Measurements from ENCODE around the gene COL5A2. TPM values are rescaled to one million over a fixed set of nuclear protein-coding genes. Genes with fewer than 3 reads are reported as not detected.

The COL5A2 gene
- total RNA-seq, 2 donors from 2014 or later: 61.1 to 123 TPM

DNA sequence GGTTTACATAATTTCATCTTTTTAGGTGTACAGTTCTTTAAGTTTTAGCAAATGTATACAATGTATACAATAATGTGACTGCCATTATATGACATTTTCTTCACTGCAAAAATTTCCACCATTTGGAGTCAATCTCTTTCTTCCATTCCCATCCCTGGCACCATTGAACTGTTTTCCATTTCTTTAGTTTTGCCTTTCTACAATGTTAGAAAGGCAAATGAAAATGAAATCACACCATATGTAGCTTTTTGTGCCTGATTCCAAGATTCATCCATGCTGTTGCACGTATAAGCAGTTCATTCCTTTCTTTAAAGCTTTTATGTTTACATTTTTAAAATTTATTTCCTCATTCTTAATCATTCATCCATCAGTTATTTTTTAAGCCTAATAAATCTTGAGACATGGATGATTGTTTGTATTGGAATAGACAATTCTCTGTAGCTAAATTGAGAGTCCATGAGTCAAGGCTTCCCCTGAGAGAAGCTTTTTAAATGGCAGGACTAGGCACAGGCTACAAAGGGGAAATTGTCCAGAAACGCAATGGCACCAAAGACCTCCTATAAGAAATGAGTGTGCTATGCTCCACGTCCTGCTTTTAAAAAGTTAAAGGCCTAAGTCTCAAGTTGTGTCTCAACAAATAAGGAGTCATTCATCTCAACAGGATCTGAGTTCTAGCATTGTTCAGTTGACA is 8.7 kb upstream of the COL5A2 start:
- intact Hi-C loops (cut with DNase I): no loop called here
- no peak for DNase-seq (ENCODE audit: low spot score)

DNA sequence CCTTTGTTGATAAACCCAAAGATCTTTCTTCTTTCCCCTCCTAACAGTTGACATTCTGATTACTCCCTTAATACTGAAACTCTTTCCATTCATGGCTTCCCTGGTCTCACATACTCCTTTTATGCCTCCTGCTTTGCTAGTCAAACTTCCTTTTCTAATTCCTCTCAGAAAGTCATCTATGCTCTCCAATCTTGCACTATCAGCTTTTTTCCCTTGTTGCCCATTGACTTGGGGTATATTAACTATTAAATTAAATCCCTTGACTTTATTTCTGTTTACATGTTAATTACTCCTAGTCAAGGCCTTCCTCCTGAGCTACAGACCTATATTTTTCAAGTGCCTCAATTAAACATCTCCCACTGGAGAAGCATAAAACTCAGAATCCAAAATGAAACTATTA is 3.6 kb upstream of the COL5A2 start:
- intact Hi-C loops (cut with DNase I): no loop called here
- no peak for DNase-seq (ENCODE audit: low spot score)

DNA sequence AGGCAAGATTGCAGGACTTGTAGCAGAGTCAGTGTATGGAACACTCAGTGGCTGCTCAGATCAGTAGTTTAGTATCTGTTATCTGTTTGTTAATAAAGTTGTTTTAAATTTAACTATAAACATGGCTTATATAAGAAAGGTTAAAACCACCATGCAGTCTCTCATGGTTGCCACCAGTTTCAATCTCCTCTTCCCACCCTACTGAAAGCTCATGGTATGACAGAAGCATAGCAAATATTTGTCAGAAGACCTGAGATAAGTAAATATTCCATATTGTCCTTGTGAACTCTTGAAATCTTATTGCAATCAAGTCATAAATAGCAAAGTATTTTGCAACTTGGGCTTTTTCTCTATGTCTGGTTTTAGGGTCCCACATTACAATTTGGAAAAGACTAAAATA is 2.1 kb upstream of the COL5A2 start:
- DNase-seq (ENCODE audit: low spot score): no peak
- intact Hi-C loops (cut with DNase I): no loop called here

DNA sequence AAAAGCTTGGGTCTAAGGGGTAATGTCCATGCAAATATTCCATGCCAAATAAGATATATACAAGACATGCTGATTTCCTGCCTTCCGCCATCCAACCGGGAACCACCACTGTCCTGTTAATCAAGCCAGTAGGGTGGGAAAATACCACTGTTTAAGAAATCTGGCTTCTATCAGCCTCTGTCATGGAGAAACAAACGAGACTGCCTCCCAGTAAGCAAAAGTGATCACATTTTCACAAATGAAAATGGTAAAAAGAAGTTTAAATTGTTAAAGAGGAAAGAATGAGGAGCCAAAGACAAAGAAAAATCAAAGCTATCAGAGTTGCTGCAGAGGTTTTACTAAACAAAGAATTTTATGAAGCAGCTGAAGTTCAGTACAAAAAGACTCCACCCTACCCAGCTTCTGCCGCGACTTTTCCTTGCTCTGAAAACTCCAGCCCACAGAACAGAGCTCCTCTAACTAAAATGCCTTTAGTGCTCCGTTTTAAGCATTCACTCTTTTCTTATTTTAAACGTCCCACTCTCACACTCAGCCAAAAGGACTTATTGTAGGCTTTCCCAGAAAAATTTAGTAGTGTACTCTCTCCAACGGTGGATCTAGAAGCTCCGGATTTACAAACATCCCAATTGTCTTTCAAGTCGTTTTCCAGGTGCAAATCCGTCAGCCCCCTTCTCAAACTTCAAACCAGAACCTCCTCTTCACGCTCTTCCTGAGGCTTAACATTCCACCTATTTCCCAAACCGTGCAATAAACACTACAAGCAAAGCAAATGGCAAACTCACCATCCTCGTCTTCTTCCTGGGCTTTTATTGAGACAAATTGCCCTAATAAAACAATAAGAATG is 613 bp downstream of the COL5A2 start:
- intact Hi-C loops (cut with DNase I): loop anchor here in 1 of 2 donors (10.0 kb wide), 1 partner anchor 54 kb away; no protein-coding TSS in a partner anchor
- DNase-seq (ENCODE audit: low spot score): no peak

DNA sequence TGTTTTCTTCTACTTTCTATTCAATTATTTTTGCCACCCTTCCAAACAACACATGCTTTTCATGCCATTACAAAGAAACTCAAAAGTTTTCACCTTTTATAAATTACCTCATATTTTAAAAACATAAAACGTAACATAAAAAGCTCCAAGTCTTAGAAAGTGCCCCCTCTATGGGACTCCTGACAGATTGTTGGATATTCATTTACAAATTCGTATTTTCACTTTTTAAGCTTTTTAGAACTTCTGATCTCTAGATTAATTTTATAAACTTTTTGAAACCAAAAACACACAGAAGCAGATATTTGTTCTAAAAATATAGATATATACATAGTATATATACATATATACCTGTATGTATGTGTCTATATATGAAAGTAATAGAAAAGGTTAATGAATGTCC is 1.5 kb downstream of the COL5A2 start:
- DNase-seq (ENCODE audit: low spot score): no peak
- intact Hi-C loops (cut with DNase I): loop anchor here in 1 of 2 donors (10.0 kb wide), 1 partner anchor 53 kb away; no protein-coding TSS in a partner anchor

DNA sequence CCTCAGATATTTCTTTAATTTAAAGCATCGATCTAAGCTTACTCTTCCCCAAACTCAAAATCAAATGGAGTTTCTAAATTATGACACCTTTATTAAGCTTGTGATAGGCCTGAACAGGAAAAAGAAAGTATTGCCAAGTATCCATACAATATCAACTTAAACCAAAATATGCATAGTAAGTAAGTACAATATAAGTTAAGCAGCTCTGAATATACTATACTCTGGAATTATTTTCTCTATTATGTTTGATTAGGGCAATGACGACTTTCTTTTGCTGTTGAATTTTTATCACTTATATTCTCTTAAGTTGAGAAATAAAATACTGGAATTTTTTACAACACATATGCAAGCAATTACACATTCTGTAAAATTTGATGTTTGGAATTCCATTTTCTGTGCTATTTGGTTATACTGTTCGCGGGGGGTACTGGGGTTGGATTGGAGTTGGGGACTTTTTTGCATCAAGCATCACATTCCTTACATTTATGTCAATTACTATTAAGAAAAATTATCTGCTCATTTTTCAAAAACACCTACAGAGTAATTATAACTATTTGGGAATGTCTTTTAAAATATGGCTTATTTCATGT is 2.2 kb downstream of the COL5A2 start:
- intact Hi-C loops (cut with DNase I): loop anchor here in 1 of 2 donors (10.0 kb wide), 1 partner anchor 53 kb away; no protein-coding TSS in a partner anchor
- DNase-seq (ENCODE audit: low spot score): no peak

DNA sequence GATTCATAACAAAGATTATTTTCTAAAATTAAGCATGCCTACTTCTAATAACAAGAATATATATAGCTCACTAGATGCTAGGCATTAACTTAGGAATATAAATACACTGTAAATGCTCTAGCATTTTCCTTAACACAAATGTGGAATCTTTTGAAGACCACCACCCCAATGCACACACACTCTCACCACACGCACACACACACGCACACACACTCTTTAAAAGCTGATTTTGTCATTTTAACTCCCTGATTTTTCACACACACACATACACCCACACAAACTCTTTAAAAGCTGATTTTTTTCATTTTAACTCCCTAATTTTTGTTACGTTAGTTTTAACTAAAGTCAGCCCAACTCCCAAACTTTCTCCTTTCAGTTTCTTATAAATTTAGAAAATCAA is 3.0 kb downstream of the COL5A2 start:
- intact Hi-C loops (cut with DNase I): loop anchor here in 1 of 2 donors (10.0 kb wide), 1 partner anchor 52 kb away; no protein-coding TSS in a partner anchor
- DNase-seq (ENCODE audit: low spot score): no peak

DNA sequence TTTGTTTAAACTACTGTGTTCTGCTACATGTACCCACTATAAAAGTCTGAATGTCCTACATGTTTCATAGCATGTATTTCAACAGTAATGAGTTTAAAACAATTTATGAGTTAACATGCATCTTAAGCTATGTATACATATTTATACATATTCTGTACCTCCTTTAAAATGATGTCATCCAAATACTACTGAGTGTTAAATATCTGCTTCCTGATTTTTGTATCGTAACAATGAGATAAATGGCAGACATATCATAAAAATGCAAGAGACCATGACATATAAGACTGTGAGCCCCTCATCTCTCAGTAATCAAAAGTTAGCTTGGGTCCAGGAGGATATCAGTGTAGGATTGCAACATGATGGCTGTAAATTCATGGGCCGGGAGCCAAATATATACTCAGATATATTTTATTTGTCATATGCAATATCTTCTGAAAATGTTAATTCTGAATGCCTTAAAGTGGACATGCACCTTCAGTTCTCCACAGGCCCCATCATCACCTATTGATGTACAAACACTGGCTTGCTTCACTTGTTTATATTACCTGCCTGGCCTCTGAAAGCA is 3.6 kb downstream of the COL5A2 start:
- intact Hi-C loops (cut with DNase I): loop anchor here in 1 of 2 donors (10.0 kb wide), 1 partner anchor 51 kb away; no protein-coding TSS in a partner anchor
- no peak for DNase-seq (ENCODE audit: low spot score)

DNA sequence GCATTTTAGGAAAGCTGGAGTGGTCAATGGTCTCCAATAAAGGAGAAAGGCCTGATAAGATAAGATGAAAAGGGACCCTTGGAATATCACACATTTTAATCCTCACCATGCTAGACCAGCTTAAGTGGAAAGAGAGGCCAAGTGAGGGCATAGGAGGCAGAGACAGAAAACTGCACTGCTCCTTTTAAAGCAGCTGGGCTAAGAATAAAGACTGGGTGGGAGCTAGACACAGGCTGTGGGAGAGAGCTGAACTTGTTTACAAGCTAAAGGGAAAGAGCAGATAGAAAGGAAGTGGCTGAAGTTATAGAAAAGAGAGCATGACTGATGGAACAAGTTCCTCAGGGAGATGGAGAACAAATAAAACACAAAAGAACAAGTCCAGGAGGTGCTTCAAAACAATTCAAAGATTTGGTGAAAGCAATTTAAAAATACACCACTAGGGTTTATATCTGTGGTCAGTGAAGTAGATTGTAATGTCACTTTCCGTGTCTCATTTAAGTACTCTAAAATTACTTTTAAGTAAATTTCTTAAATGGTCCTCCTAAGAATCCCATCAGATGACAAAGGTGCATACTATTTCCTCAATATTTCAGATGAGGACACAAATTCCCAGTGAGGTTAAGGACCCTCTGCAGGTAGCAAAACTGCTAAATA is 7.5 kb downstream of the COL5A2 start:
- intact Hi-C loops (cut with DNase I): loop anchor here in 1 of 2 donors (10.0 kb wide), 1 partner anchor 47 kb away; no protein-coding TSS in a partner anchor
- no peak for DNase-seq (ENCODE audit: low spot score)

DNA sequence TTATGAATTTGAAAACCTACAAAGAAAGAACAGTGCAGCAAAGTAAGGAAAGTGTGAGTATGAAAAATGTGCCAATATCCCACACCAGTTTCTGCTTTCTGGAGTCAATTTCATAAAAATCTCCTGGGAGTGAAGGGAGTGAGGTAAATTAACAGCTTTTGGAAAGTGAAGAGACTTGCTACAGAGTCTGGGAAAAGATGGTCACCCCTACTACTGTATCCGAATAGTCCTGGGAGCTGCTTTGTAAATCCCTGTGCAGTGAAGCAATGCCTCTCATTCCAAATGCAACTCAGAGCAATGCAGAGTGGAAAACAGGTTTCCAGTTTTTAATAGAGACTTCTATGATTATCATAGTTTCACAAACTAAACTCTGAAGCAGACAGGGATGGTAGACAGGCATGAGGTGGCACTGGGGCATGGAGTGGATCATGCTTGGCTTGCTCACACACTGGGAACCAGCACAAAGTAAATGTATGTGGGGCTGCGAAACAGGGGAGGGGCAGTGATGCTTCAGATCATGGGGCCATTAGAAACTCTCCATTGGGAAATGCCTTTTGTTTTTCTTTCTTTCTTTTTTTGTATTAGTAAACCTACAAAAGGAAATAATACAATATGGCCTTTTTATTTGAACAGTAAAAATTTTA is 10.6 kb downstream of the COL5A2 start:
- DNase-seq (ENCODE audit: low spot score): no peak
- intact Hi-C loops (cut with DNase I): no loop called here

DNA sequence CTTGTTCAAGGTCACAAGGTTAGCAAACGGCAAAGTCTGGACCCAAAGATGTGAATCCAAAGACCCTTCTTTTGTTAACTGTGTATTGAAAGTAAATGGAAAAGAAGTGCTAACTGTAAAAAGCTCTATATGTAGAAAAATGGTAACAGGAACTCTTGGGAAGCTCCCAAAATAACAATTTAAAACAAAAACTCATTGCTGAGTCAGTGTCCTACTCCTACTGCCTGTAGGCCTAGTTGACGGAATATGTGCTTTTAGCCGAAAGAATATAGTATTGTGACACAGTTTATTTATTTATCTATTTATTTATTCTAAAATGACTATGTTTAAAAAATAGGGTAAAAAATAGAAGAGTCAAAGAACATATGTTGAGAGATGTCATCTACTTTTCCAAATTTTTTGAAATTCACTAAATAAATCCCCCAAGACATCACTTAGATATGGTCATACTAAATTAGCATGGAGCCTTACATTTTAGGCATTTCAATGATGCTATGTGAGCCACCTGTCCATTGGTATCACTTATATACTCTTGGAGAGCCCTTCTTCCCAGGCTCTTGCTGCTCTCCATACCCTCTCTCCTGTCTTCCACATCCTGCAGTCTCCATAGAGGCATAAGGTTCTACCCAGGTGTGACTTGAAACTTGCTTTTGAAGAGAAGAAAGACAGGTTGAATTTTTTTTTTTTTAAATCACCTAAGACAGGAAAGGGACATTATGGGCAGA is 13.7 kb downstream of the COL5A2 start:
- intact Hi-C loops (cut with DNase I): no loop called here
- DNase-seq (ENCODE audit: low spot score): no peak

DNA sequence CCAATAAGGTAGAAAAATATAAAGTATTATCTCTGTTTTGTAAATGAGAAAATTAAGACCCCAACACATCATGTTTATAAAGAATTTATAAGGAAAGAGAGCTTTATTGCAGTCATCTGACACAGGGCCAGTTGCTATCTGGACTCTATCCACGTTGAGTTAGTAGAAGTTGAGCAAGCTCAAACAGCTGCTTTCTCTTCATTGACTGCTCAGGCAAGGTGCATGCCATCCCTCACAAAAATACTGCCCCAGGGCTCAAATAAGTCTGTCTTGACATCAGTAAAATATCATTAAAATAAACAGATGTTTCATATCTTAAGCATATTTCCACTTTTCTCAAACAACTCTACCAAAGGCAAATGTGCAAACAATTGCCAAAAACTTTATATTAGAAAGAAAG is 14.8 kb downstream of the COL5A2 start:
- intact Hi-C loops (cut with DNase I): no loop called here
- no peak for DNase-seq (ENCODE audit: low spot score)

DNA sequence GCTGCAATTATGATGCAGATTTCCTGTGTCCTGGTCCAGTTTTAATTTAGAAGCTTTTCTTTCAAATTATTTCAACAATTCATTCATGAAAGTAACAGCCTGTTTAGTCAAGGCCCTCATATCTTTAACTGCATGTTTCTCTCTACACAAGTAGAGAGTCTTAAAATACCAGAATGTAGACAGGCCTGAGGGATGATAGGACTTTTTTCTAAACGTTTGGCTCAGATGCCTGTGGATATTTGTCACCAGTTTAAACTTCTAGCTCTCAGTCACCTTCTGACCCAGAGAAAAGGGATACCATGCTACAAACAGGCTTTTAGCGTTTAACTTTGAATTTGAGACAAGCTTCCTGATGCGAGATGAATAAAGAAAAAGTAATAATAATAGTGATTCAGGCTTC is 15.7 kb downstream of the COL5A2 start:
- no peak for DNase-seq (ENCODE audit: low spot score)
- intact Hi-C loops (cut with DNase I): loop anchor here in 1 of 2 donors (1.0 kb wide), 1 partner anchor 50 kb away; no protein-coding TSS in a partner anchor

DNA sequence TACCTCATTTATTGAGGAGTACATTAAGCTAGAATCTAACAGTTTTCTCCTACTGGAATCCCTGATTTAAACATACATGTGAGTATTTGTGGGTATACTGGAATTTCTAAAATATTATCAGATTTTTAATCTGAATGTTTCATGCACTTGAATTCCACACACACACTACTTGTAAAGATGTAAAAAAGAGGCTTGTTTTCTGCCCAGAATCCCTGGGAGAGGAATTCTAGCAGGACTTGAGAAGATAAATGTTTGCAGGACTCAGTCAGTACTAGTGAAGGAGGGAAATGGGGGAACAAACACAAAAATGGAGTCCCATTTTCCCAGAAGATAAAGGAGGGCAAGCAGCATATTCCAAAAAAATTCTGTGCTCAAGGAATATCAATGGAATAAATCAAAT is 17.0 kb downstream of the COL5A2 start:
- no peak for DNase-seq (ENCODE audit: low spot score)
- intact Hi-C loops (cut with DNase I): no loop called here

DNA sequence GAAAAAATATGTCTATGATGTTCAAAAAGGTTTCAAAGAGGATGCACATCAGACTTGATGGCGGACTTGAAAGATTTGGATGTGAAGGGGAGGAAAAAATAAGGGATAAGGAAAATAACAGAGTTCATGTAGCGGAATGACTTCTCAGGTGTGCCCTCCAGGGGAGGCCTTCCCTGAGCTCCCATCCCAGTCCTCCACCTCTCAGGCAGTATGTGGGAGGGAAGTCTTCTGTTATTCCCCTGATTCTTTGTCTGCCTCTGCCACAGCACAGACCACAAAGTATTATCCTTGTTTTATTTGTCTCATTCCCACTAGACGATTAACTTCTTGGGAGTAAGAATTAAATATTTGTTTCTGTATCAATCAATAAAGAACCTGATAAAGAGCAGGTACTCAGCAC is 17.7 kb downstream of the COL5A2 start:
- intact Hi-C loops (cut with DNase I): no loop called here
- DNase-seq (ENCODE audit: low spot score): no peak

DNA sequence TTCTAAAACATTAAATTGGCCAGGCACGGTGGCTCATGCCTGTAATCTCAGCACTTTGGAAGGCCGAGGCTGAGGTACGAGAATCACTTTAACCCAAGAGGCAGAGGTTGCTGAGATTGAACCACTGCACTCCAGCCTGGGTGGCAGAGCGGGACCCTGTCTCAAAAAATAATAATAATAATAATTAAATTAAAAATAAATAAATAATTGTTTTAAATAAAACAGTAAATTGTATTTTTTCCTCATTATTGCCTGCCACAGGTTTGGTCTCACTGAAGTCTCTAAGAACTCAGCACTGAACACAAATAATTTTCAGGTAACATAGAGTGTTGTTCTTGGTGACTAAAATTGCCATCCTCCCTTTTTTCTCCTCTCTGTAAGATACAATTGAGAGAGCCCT is 19.8 kb downstream of the COL5A2 start:
- intact Hi-C loops (cut with DNase I): no loop called here
- no peak for DNase-seq (ENCODE audit: low spot score)

DNA sequence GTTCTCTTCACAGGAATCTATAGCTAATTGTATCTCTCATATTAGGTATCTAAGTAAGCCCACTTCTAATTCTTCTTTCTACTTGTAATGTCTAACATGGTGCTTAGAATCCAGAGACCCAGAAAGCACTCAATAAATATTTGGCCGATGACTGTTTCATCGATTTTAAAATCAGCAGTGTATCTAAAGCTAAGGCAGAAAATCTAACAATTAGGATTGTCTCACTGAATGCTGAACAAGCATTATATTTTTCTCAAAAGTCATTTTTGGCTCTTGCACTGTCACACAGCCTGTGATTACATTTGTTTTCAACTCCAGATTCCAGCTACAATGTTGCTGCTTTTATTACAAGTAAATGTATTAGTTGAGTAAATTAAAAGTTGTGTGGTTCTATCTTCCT is 20.3 kb downstream of the COL5A2 start:
- no peak for DNase-seq (ENCODE audit: low spot score)
- intact Hi-C loops (cut with DNase I): no loop called here

DNA sequence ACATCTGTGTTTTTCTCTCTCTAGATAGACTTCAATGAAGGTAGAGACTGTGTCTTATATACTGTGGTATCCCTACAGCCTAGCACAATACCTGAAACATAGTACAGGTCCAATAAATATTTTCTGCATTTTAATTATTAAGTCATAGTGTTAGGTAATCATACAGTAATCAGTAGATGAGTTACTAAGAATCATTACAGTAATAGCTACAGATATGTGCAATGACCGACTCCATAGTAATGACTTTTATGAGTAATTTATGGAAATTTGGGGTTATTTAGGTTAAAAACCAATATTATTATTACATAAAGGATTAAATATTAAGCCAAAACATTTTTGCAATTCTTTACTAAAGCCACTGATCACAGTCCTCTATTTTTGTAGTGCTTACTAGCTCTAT is 21.6 kb downstream of the COL5A2 start:
- intact Hi-C loops (cut with DNase I): no loop called here
- DNase-seq (ENCODE audit: low spot score): no peak
